HG03342 (cell line): Measurements from ENCODE around the gene PCDHA11.
"Not testable (repeated sequence)": the region's sequence is repeated elsewhere in the genome, so short reads cannot be mapped to it uniquely, and the experiment has no call there.

Experiments
- ATAC-seq: cut with Tn5 transposase; IDR thresholded peaks from one replicate; pipeline ENCODE4 v1.9.1; 2021; ENCODE audit warnings: mild to moderate bottlenecking, moderate library complexity; ENCODE audit not compliant: unreplicated experiment

Gene PCDHA11

GRCh38 chr5:140868721-140869554 lies at the start of gene PCDHA11:
Gene PCDHA11 (plus strand): TSS chr5:140868957. CDS start chr5:140869104, 147 bp downstream.
- no peak for ATAC-seq

- no peak for ATAC-seq
Measured at GRCh38 chr5:140821375-140822280, 47.1 kb upstream of the PCDHA11 start, which contains the start of gene PCDHA5. Gene PCDHA5 (plus strand): TSS chr5:140821613.

GRCh38 chr5:140822281-140822629 lies 46.5 kb upstream of the PCDHA11 start:
- ATAC-seq: no peak

GRCh38 chr5:140822969-140823368 lies 45.8 kb upstream of the PCDHA11 start:
- ATAC-seq: not testable (repeated sequence)

- no peak for ATAC-seq
Measured at GRCh38 chr5:140823475-140823874, 45.3 kb upstream of the PCDHA11 start.

- no peak for ATAC-seq
Measured at GRCh38 chr5:140827704-140828361, 40.9 kb upstream of the PCDHA11 start, which contains the start of gene PCDHA6. Gene PCDHA6 (plus strand): TSS chr5:140827960. CDS start chr5:140828092, 132 bp downstream.

GRCh38 chr5:140828362-140828737 lies 40.4 kb upstream of the PCDHA11 start:
- ATAC-seq: no peak

- ATAC-seq: not testable (repeated sequence)
Measured at GRCh38 chr5:140829511-140830501, 39.0 kb upstream of the PCDHA11 start.

- ATAC-seq: no peak
Measured at GRCh38 chr5:140833993-140834392, 34.8 kb upstream of the PCDHA11 start, which contains the start of gene PCDHA7. Gene PCDHA7 (plus strand): TSS chr5:140834269. CDS start chr5:140834384, 115 bp downstream.

- ATAC-seq: not testable (repeated sequence)
Measured at GRCh38 chr5:140834439-140835008, 34.2 kb upstream of the PCDHA11 start.

GRCh38 chr5:140835622-140836510 lies 32.9 kb upstream of the PCDHA11 start:
- no peak for ATAC-seq

- no peak for ATAC-seq
Measured at GRCh38 chr5:140840978-140841962, 27.5 kb upstream of the PCDHA11 start, which contains the start of gene PCDHA8. Gene PCDHA8 (plus strand): TSS chr5:140841187. CDS start chr5:140841322, 135 bp downstream.

- no peak for ATAC-seq
Measured at GRCh38 chr5:140842798-140843733, 25.7 kb upstream of the PCDHA11 start.

GRCh38 chr5:140848139-140849102 lies 20.3 kb upstream of the PCDHA11 start, which contains the start of gene PCDHA9:
Gene PCDHA9 (plus strand): TSS chr5:140848382. CDS start chr5:140848496, 114 bp downstream.
- ATAC-seq: not testable (repeated sequence)
